ENCODE data around the gene AFAP1L1.

Gene AFAP1L1

GRCh38 chr5:149372932-149373331 lies 101.3 kb downstream of the AFAP1L1 start:
- Histone ChIP-seq H3K9me3 (ENCODE audit: control extremely low read depth in 1 of 5, control insufficient read depth in 4 of 5, insufficient read depth in 2 of 5, low read depth in 1 of 5, low read length in 4 of 5) (no peaks in the 10 kb centered on the region), H3K4me1 (ENCODE audit: control extremely low read depth in 1 of 4, control insufficient read depth in 4 of 4, insufficient read depth in 4 of 4, low read length in 3 of 4) (no peaks in the 10 kb centered on the region), H3K27me3 (replicated peaks in 2 of 5; ENCODE audit: control insufficient read depth in 4 of 5, insufficient read depth in 5 of 5, low read length in 4 of 5) (no peaks in the 10 kb centered on the region), H3K4me3 (ENCODE audit: control insufficient read depth in 1 of 7, extremely low read depth in 1 of 7, insufficient read depth in 4 of 7, low read depth in 2 of 7, low read length in 6 of 7) (no peak overlapping the region), H3K27ac (ENCODE audit: insufficient read depth in 1 of 2, low read depth in 1 of 2, low read length in 2 of 2, poor library complexity in 1 of 2, severe bottlenecking in 2 of 2) (no peak overlapping the region), H3K36me3 (ENCODE audit: control insufficient read depth in 4 of 4, insufficient read depth in 4 of 4, low read length in 3 of 4) (peaks cover 0 to 4% (median 1%) of the 10 kb centered on the region in 4 experiments)
- DNase-seq: no peak
- ChIA-PET POLR2A (no interaction called here), CTCF (interaction anchor here (0.7 to 22.5 kb wide), 18 partner anchors 9 to 246 kb away, joined by 3 to 209 read pairs (median 8); partner anchors contain the start of genes GRPEL2, IL17B and PCYOX1L)
- WGBS (ENCODE audit: insufficient coverage): 100% methylated on average over 3 of the region's 3 CpGs

- Histone ChIP-seq H3K27me3 (replicated peaks in 2 of 5; ENCODE audit: control insufficient read depth in 4 of 5, insufficient read depth in 5 of 5, low read length in 4 of 5) (no peaks in the 10 kb centered on the region), H3K36me3 (ENCODE audit: control insufficient read depth in 4 of 4, insufficient read depth in 4 of 4, low read length in 3 of 4) (no peaks in the 10 kb centered on the region), H3K9me3 (ENCODE audit: control extremely low read depth in 1 of 5, control insufficient read depth in 4 of 5, insufficient read depth in 2 of 5, low read depth in 1 of 5, low read length in 4 of 5) (no peaks in the 10 kb centered on the region), H3K27ac (ENCODE audit: insufficient read depth in 1 of 2, low read depth in 1 of 2, low read length in 2 of 2, poor library complexity in 1 of 2, severe bottlenecking in 2 of 2) (no peak overlapping the region), H3K4me3 (ENCODE audit: control insufficient read depth in 1 of 7, extremely low read depth in 1 of 7, insufficient read depth in 4 of 7, low read depth in 2 of 7, low read length in 6 of 7) (no peak overlapping the region), H3K4me1 (ENCODE audit: control extremely low read depth in 1 of 4, control insufficient read depth in 4 of 4, insufficient read depth in 4 of 4, low read length in 3 of 4) (no peaks in the 10 kb centered on the region)
- WGBS (ENCODE audit: insufficient coverage): 97% methylated on average over 12 of the region's 20 CpGs
- CTCF ChIA-PET: interaction anchor here (1.6 to 22.5 kb wide), 6 partner anchors 7 to 60 kb away, joined by 4 to 209 read pairs (median 69); partner anchors contain the start of genes IL17B and PCYOX1L
- POLR2A ChIA-PET: no interaction called here
- no peak for DNase-seq
Observed at GRCh38 chr5:149374303-149374702, 102.6 kb downstream of the AFAP1L1 start.

- CTCF ChIA-PET: interaction anchor here (1.1 to 22.5 kb wide), 8 partner anchors 7 to 145 kb away, joined by 3 to 209 read pairs (median 6); partner anchors contain the start of genes IL17B and PCYOX1L
- no peaks in the 10 kb centered on the region for H3K9me3 ChIP-seq (ENCODE audit: control extremely low read depth in 1 of 5, control insufficient read depth in 4 of 5, insufficient read depth in 2 of 5, low read depth in 1 of 5, low read length in 4 of 5)
- WGBS (ENCODE audit: insufficient coverage): 100% methylated on average over 2 of the region's 3 CpGs
Observed at GRCh38 chr5:149374801-149375200, 103.1 kb downstream of the AFAP1L1 start.

DNA sequence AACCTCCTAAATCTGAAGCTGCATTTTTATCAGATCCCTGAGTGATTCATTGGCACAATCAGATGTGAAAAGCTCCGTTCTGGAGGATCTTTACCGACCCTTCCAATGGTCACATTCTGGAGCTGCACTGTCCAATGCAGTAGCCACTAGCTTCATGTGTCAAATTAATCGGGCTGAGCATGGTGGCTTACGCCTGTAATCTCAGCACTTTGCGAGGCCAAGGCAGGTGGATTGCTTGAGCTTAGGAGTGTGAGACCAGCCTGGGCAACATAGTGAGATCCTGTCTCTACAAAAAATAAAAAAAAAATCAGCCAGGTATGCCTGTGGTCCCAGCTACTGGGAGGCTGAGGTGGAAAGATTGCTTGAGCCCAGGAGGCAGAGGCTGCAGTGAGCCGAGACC lies 103.8 kb downstream of the AFAP1L1 start:
- Histone ChIP-seq H3K9me3 (ENCODE audit: control extremely low read depth in 1 of 5, control insufficient read depth in 4 of 5, insufficient read depth in 2 of 5, low read depth in 1 of 5, low read length in 4 of 5) (no peaks in the 10 kb centered on the region), H3K4me3 (ENCODE audit: control insufficient read depth in 1 of 7, extremely low read depth in 1 of 7, insufficient read depth in 4 of 7, low read depth in 2 of 7, low read length in 6 of 7) (no peak overlapping the region), H3K27me3 (replicated peaks in 2 of 5; ENCODE audit: control insufficient read depth in 4 of 5, insufficient read depth in 5 of 5, low read length in 4 of 5) (no peaks in the 10 kb centered on the region), H3K4me1 (ENCODE audit: control extremely low read depth in 1 of 4, control insufficient read depth in 4 of 4, insufficient read depth in 4 of 4, low read length in 3 of 4) (no peaks in the 10 kb centered on the region), H3K36me3 (ENCODE audit: control insufficient read depth in 4 of 4, insufficient read depth in 4 of 4, low read length in 3 of 4) (no peaks in the 10 kb centered on the region), H3K27ac (ENCODE audit: insufficient read depth in 1 of 2, low read depth in 1 of 2, low read length in 2 of 2, poor library complexity in 1 of 2, severe bottlenecking in 2 of 2) (no peak overlapping the region)
- no peak for DNase-seq
- 100% methylated on average over 3 of the region's 6 CpGs for WGBS (ENCODE audit: insufficient coverage)
- CTCF ChIA-PET: interaction anchor here (0.6 to 22.5 kb wide), 10 partner anchors 6 to 144 kb away, joined by 3 to 209 read pairs (median 5); partner anchors contain the start of genes IL17B and PCYOX1L
- POLR2A ChIA-PET: interaction anchor here (0.6 kb wide), 1 partner anchor 348 kb away, joined by 4 read pairs; no protein-coding TSS in a partner anchor

More at GRCh38 chr5:149374801-149375200, 103.1 kb downstream of the AFAP1L1 start:
- H3K4me1 ChIP-seq (ENCODE audit: control extremely low read depth in 1 of 4, control insufficient read depth in 4 of 4, insufficient read depth in 4 of 4, low read length in 3 of 4): no peaks in the 10 kb centered on the region
- H3K36me3 ChIP-seq (ENCODE audit: control insufficient read depth in 4 of 4, insufficient read depth in 4 of 4, low read length in 3 of 4): no peaks in the 10 kb centered on the region
- no peak overlapping the region for H3K4me3 ChIP-seq (ENCODE audit: control insufficient read depth in 1 of 7, extremely low read depth in 1 of 7, insufficient read depth in 4 of 7, low read depth in 2 of 7, low read length in 6 of 7)
- no peaks in the 10 kb centered on the region for H3K27me3 ChIP-seq (replicated peaks in 2 of 5; ENCODE audit: control insufficient read depth in 4 of 5, insufficient read depth in 5 of 5, low read length in 4 of 5)
- no peak overlapping the region for H3K27ac ChIP-seq (ENCODE audit: insufficient read depth in 1 of 2, low read depth in 1 of 2, low read length in 2 of 2, poor library complexity in 1 of 2, severe bottlenecking in 2 of 2)
- DNase-seq: no peak
- POLR2A ChIA-PET: interaction anchor here (0.6 kb wide), 1 partner anchor 349 kb away, joined by 4 read pairs; no protein-coding TSS in a partner anchor

DNA sequence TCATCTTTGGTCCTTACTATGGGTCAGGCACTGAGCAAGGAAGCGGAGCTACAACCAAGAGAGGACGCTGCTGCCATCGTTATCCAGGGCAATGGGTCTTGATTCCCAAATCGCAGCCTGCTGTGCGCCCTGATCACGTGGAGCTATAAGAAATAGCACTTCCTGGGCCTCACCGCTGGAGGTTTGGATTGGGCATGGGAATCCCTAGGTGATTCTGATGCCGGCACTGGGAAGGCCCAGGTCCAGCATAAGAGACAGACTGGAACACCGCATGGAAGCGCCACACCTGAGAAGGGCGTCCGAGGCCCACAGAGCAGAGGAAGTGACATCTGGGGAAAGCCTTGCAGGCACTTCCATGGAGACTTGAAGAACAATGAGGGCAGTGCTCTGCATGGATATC lies 104.4 kb downstream of the AFAP1L1 start:
- CTCF ChIA-PET: interaction anchor here (0.6 to 22.5 kb wide), 15 partner anchors 6 to 186 kb away, joined by 3 to 209 read pairs (median 4); partner anchors contain the start of genes IL17B and PCYOX1L
- Histone ChIP-seq H3K27me3 (replicated peaks in 2 of 5; ENCODE audit: control insufficient read depth in 4 of 5, insufficient read depth in 5 of 5, low read length in 4 of 5) (no peaks in the 10 kb centered on the region), H3K27ac (ENCODE audit: insufficient read depth in 1 of 2, low read depth in 1 of 2, low read length in 2 of 2, poor library complexity in 1 of 2, severe bottlenecking in 2 of 2) (no peak overlapping the region), H3K4me1 (ENCODE audit: control extremely low read depth in 1 of 4, control insufficient read depth in 4 of 4, insufficient read depth in 4 of 4, low read length in 3 of 4) (no peaks in the 10 kb centered on the region), H3K9me3 (ENCODE audit: control extremely low read depth in 1 of 5, control insufficient read depth in 4 of 5, insufficient read depth in 2 of 5, low read depth in 1 of 5, low read length in 4 of 5) (no peaks in the 10 kb centered on the region), H3K4me3 (ENCODE audit: control insufficient read depth in 1 of 7, extremely low read depth in 1 of 7, insufficient read depth in 4 of 7, low read depth in 2 of 7, low read length in 6 of 7) (no peak overlapping the region), H3K36me3 (ENCODE audit: control insufficient read depth in 4 of 4, insufficient read depth in 4 of 4, low read length in 3 of 4) (no peaks in the 10 kb centered on the region)
- DNase-seq: no peak
- POLR2A ChIA-PET: no interaction called here
- 98% methylated on average over 12 of the region's 12 CpGs for WGBS (ENCODE audit: insufficient coverage)

DNA sequence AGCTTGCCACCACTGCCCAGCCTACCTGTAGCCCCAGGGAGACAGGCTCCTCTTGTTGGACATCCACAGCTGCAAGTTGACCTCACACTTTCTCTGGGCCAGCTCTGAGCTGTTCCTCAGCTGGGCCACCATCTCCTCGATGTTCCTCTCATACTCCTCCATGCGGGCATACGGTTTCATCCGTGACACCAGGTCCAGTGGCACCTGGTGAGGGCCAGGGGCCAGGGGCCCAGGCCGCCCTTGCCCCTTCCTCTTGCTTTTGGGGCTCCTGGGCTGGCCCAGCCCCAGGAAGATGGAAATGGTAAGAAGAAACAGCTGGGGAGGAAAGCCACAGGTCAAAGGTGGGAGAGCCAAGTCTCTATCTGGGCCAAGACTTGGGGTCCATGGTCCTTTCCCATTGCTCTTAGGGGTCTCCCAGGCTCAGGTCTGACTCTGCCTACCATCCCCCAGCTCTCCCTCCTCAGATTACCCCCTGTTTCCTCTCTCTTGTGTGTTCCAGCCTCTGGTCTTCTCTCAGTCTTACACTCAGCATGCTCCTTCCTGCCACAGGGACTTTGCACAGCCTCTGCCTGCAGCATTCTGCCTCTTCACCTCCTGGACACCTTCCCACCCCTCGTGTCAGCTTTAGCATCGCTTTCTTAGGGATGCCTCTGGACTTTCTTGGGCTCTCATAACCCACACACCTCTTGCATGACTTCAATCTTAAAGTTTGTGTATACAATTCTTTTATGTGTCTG lies 105.2 kb downstream of the AFAP1L1 start:
- Histone ChIP-seq H3K27me3 (replicated peaks in 2 of 5; ENCODE audit: control insufficient read depth in 4 of 5, insufficient read depth in 5 of 5, low read length in 4 of 5) (no peaks in the 10 kb centered on the region), H3K27ac (ENCODE audit: insufficient read depth in 1 of 2, low read depth in 1 of 2, low read length in 2 of 2, poor library complexity in 1 of 2, severe bottlenecking in 2 of 2) (no peak overlapping the region), H3K9me3 (ENCODE audit: control extremely low read depth in 1 of 5, control insufficient read depth in 4 of 5, insufficient read depth in 2 of 5, low read depth in 1 of 5, low read length in 4 of 5) (no peaks in the 10 kb centered on the region), H3K4me1 (ENCODE audit: control extremely low read depth in 1 of 4, control insufficient read depth in 4 of 4, insufficient read depth in 4 of 4, low read length in 3 of 4) (no peaks in the 10 kb centered on the region), H3K36me3 (ENCODE audit: control insufficient read depth in 4 of 4, insufficient read depth in 4 of 4, low read length in 3 of 4) (no peaks in the 10 kb centered on the region), H3K4me3 (ENCODE audit: control insufficient read depth in 1 of 7, extremely low read depth in 1 of 7, insufficient read depth in 4 of 7, low read depth in 2 of 7, low read length in 6 of 7) (no peak overlapping the region)
- DNase-seq: no peak
- CTCF ChIA-PET: interaction anchor here (0.6 to 22.5 kb wide), 13 partner anchors 5 to 194 kb away, joined by 3 to 209 read pairs (median 5); partner anchors contain the start of genes IL17B and PCYOX1L
- POLR2A ChIA-PET: no interaction called here
- 100% methylated on average over 6 of the region's 7 CpGs for WGBS (ENCODE audit: insufficient coverage)

DNA sequence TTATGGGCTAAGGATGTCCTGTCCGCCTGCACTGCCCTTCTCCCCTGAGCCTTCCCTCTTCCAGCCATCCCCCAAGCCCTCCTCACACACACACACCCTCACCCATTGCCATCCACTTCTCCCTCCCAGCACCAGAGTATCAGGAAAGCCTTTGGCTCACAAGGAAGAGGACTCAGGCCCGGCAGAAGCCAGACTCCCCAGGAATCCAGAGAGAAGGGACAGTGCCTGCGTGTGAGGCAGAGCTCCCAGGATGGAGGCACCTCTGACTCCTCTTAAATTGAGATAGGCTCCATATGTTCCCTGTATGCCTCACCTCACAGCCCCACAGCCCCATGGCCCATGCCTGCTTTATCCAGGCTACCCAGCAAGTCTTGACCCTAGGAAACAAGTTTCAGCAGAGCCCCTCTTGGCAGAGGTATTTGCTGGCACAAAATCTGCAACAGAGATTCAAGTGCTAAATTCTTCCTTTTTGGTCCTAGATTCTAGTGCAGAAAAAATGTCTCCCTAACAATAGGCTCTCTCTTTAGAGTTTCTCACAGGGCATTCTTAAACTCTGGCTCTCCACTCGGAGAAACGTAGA lies 106.7 kb downstream of the AFAP1L1 start:
- POLR2A ChIA-PET: no interaction called here

More for the DNA sequence above, 106.7 kb downstream of the AFAP1L1 start:
- DNase-seq: no peak
- no peaks in the 10 kb centered on the region for H3K27me3 ChIP-seq (replicated peaks in 2 of 5; ENCODE audit: control insufficient read depth in 4 of 5, insufficient read depth in 5 of 5, low read length in 4 of 5)
- no peaks in the 10 kb centered on the region for H3K9me3 ChIP-seq (ENCODE audit: control extremely low read depth in 1 of 5, control insufficient read depth in 4 of 5, insufficient read depth in 2 of 5, low read depth in 1 of 5, low read length in 4 of 5)
- no peaks in the 10 kb centered on the region for H3K36me3 ChIP-seq (ENCODE audit: control insufficient read depth in 4 of 4, insufficient read depth in 4 of 4, low read length in 3 of 4)
- CTCF ChIA-PET: interaction anchor here (1.8 to 14.2 kb wide), 5 partner anchors 12 to 62 kb away, joined by 4 to 209 read pairs (median 10); partner anchors contain the start of gene PCYOX1L
- no peak overlapping the region for H3K27ac ChIP-seq (ENCODE audit: insufficient read depth in 1 of 2, low read depth in 1 of 2, low read length in 2 of 2, poor library complexity in 1 of 2, severe bottlenecking in 2 of 2)
- H3K4me3 ChIP-seq (ENCODE audit: control insufficient read depth in 1 of 7, extremely low read depth in 1 of 7, insufficient read depth in 4 of 7, low read depth in 2 of 7, low read length in 6 of 7): no peak overlapping the region
- WGBS (ENCODE audit: insufficient coverage): 96% methylated on average over 4 of the region's 5 CpGs
- no peaks in the 10 kb centered on the region for H3K4me1 ChIP-seq (ENCODE audit: control extremely low read depth in 1 of 4, control insufficient read depth in 4 of 4, insufficient read depth in 4 of 4, low read length in 3 of 4)

Data from common myeloid progenitor, CD34-positive (primary cell).